ENCODE data around the gene EPHA3.

DNA sequence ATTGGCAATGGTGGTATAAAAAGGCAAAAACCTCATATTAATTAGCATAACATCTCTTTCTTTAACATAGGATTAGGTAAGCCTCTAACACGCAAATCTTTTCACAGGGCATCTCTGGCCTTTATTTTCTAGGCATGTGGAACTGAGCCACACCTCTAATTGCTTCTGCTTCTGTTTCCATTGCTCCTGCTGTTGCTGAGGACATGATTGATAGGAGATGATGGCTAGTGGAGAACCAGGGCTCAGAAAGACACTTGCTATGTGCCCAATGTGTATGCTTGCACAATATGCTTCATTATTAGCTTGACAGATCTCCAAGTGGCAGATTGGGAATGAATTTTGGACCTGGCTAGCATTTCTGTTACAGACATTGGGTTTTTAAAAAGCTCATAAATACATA lies 114.5 kb downstream of the EPHA3 start:
- TF ChIP-seq ARNTL (CRISPR knock-in tag; IDR thresholded peaks at IDR 0.05; ENCODE audit: borderline replicate concordance, low read depth) = no peak
- no peak for TF ChIP-seq TOX (CRISPR knock-in tag; IDR thresholded peaks at IDR 0.05; ENCODE audit: borderline replicate concordance)
- no peak for TF ChIP-seq ZFP3 (CRISPR knock-in tag; IDR thresholded peaks at IDR 0.05)
- no peak for TF ChIP-seq PATZ1 (CRISPR knock-in tag; IDR thresholded peaks at IDR 0.05; ENCODE audit: borderline replicate concordance)
- TF ChIP-seq TCF4 (CRISPR knock-in tag; IDR thresholded peaks at IDR 0.05; ENCODE audit: borderline replicate concordance) = no peak
- TF ChIP-seq RARB (CRISPR knock-in tag; IDR thresholded peaks at IDR 0.05) = no peak
- TF ChIP-seq CSRNP3 (CRISPR knock-in tag; IDR thresholded peaks at IDR 0.05) = no peak
- TF ChIP-seq BACH2 (CRISPR knock-in tag; IDR thresholded peaks at IDR 0.05; ENCODE audit: borderline replicate concordance) = no peak
- TF ChIP-seq, protein P1, sequence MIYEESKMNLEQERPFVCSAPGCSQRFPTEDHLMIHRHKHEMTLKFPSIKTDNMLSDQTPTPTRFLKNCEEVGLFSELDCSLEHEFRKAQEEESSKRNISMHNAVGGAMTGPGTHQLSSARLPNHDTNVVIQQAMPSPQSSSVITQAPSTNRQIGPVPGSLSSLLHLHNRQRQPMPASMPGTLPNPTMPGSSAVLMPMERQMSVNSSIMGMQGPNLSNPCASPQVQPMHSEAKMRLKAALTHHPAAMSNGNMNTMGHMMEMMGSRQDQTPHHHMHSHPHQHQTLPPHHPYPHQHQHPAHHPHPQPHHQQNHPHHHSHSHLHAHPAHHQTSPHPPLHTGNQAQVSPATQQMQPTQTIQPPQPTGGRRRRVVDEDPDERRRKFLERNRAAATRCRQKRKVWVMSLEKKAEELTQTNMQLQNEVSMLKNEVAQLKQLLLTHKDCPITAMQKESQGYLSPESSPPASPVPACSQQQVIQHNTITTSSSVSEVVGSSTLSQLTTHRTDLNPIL (CRISPR knock-in tag; IDR thresholded peaks at IDR 0.05; ENCODE audit: low read depth) = no peak
- no peak for TF ChIP-seq ZFP30 (CRISPR knock-in tag; IDR thresholded peaks at IDR 0.05)
